ENCODE results near the gene ADAMTS17.

ADAMTS17 gene

DNA sequence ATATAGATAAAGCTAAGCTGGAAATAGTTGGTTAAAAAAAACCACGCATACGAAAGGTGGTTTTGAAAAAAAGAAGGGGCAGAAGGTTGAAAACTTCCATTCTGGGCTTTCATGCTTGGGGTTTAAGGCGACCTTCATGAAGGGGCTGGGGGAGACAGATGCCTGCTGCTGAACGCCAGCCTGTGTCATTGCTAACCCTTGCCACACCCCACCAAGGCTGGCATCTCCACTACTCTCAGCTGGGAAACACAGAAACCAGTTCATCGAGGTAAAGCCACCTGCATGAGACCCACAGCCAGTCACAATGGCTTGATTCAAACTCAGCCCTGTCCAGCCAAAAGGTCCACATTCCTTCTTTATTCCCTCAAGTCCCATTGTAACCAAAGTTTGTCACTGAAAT is 78.7 kb downstream of the ADAMTS17 start:
- no peaks in the 10 kb centered on the region for H3K9me3 ChIP-seq (ENCODE audit: severe bottlenecking)
- TF ChIP-seq, protein P1, sequence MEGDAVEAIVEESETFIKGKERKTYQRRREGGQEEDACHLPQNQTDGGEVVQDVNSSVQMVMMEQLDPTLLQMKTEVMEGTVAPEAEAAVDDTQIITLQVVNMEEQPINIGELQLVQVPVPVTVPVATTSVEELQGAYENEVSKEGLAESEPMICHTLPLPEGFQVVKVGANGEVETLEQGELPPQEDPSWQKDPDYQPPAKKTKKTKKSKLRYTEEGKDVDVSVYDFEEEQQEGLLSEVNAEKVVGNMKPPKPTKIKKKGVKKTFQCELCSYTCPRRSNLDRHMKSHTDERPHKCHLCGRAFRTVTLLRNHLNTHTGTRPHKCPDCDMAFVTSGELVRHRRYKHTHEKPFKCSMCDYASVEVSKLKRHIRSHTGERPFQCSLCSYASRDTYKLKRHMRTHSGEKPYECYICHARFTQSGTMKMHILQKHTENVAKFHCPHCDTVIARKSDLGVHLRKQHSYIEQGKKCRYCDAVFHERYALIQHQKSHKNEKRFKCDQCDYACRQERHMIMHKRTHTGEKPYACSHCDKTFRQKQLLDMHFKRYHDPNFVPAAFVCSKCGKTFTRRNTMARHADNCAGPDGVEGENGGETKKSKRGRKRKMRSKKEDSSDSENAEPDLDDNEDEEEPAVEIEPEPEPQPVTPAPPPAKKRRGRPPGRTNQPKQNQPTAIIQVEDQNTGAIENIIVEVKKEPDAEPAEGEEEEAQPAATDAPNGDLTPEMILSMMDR (IDR thresholded peaks at IDR 0.05; ENCODE audit: low read depth, low read length), result no peak
- no peak for DNase-seq
- H3K36me3 ChIP-seq, result no peaks in the 10 kb centered on the region
- H3K27me3 ChIP-seq (ENCODE audit: insufficient read depth, low read depth, severe bottlenecking), result peaks cover 13% of the 10 kb centered on the region
- no peak overlapping the region for H3K4me3 ChIP-seq (ENCODE audit: low read depth, low read length)
- H3K27ac ChIP-seq, result no peak overlapping the region

- no peaks in the 10 kb centered on the region for H3K9me3 ChIP-seq (ENCODE audit: severe bottlenecking)
- no peak overlapping the region for H3K27ac ChIP-seq
- H3K4me3 ChIP-seq (ENCODE audit: low read depth, low read length), result no peak overlapping the region
- H3K27me3 ChIP-seq (ENCODE audit: insufficient read depth, low read depth, severe bottlenecking), result peaks cover 12% of the 10 kb centered on the region
- no peak for DNase-seq
- no peaks in the 10 kb centered on the region for H3K36me3 ChIP-seq
- TF ChIP-seq, protein P1 (IDR thresholded peaks at IDR 0.05; ENCODE audit: low read depth, low read length), result no peak
Measured at GRCh38 chr15:100261302-100262240, 80.2 kb downstream of the ADAMTS17 start.

DNA sequence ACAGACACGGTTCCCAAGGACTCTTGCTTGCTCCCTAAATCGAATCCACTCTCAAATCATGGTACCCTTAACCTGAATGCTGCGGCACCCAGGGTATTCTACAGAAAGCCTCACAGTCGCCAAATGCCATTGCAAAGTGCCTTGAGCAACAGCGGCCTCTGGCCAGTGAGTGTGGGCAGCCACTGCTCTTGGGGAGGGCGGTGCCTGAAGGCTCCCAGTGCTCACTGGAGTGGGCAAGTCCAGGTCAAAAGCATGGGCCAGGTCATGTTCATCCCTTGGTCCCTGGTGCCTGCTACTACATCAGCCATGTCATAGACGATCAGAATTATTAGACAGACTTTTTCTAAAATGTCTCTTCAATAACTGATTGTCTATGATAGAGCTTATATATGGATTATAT is 82.5 kb downstream of the ADAMTS17 start:
- no peaks in the 10 kb centered on the region for H3K36me3 ChIP-seq
- TF ChIP-seq, protein P1 (IDR thresholded peaks at IDR 0.05; ENCODE audit: low read depth, low read length), result no peak
- no peak overlapping the region for H3K27ac ChIP-seq
- H3K4me3 ChIP-seq (ENCODE audit: low read depth, low read length), result no peak overlapping the region
- no peak for DNase-seq
- H3K27me3 ChIP-seq (ENCODE audit: insufficient read depth, low read depth, severe bottlenecking), result peaks cover 8% of the 10 kb centered on the region
- H3K9me3 ChIP-seq (ENCODE audit: severe bottlenecking), result no peaks in the 10 kb centered on the region

DNA sequence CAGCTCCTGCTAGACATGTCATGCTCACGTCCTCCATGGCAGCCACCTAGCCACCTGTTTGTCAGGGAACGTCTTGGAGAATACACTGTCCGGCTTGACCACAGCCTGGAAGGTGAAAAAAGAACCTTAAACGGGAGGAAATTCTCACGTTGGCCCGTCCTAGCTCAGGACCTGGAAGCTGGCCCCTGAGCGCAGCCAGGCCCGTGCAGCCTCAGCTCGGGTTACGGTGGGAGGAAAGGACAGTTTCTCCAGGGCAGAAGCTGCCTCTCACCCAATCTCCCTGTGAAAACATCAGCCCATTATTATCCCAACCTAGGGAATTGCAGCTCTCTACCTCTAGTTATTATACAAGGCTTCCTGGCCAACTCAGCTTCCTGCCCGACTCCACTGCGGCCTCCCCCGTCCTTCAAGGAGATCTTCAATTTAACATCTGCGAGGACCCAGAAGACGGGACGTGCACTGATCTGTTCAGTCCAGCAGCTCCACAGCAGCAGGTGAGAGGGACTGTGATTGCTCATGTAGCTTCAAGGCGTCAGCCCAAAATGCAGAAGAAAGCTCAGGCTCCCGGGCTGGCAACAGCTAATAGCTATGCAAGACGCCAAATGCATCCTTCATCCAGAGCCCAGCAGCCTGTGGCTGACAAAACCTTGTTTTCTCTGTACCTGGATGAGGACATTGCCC is 84.7 kb downstream of the ADAMTS17 start:
- H3K27me3 ChIP-seq (ENCODE audit: insufficient read depth, low read depth, severe bottlenecking), result no peaks in the 10 kb centered on the region
- H3K27ac ChIP-seq, result no peak overlapping the region
- no peak for DNase-seq
- no peaks in the 10 kb centered on the region for H3K36me3 ChIP-seq
- no peak overlapping the region for H3K4me3 ChIP-seq (ENCODE audit: low read depth, low read length)
- TF ChIP-seq, protein P1 (IDR thresholded peaks at IDR 0.05; ENCODE audit: low read depth, low read length), result no peak
- no peaks in the 10 kb centered on the region for H3K9me3 ChIP-seq (ENCODE audit: severe bottlenecking)

DNA sequence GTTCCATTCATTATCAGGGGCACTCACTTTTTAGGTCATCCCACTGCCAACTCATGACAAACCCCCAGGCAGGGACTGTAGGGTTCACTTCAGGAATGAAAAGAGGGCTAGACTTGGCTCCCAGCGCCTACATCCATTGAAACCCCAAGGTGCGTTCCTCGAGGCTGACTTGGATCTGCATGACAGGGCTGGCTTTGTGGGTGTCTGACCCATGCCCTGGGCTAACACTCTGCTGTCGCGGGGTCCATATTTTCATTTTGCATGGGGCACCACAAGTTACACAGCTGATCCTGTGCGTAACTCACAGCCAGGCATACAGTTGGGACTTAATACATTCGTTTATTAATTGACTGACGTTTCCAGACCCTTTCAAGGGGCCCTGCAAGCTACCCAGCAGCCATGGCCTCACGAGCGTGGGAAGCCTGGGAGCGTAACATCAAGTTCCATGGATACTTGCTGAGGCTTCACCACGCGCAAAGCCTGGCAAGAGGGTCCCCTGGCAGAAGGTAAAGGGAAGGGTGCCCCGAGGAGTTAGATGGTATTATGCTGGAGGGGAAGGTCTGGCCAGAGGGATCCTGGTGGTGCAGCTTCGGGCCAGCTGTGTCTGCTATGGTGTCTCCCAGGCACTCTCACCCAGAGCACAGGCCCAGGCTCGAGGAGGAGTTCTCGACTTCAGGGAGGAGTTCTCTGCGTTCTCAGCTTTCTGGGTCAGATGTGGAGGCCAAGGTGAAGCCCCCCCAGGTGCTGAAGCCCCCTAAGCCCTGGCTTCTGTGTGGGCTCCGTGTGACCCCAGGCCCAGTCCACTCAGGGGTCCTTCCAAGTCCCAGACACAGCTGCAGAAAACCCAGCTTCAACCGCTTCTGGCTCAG is 85.4 kb downstream of the ADAMTS17 start:
- Histone ChIP-seq H3K27ac (no peak overlapping the region), H3K4me3 (ENCODE audit: low read depth, low read length) (no peak overlapping the region), H3K9me3 (ENCODE audit: severe bottlenecking) (no peaks in the 10 kb centered on the region), H3K27me3 (ENCODE audit: insufficient read depth, low read depth, severe bottlenecking) (no peaks in the 10 kb centered on the region), H3K36me3 (no peaks in the 10 kb centered on the region)
- DNase-seq, result no peak
- TF ChIP-seq, protein P1 (IDR thresholded peaks at IDR 0.05; ENCODE audit: low read depth, low read length), result no peak
